H1 (cell line): ENCODE data around the gene GALNT17. TPM values are rescaled to one million over a fixed set of nuclear protein-coding genes. Genes with fewer than 3 reads are reported as not detected.

Experiments used
- CTCF ChIA-PET: fragments of 300-600 bp; sonication (Branson Sonifier 250); formaldehyde crosslinking; loops from one replicate; lab custom pipeline; 2021; ENCODE audit not compliant: partially characterized antibody; lab: Charles Lee
- POLR2A ChIA-PET: fragments of 300-600 bp; sonication (Branson Sonifier 250); formaldehyde crosslinking; loops from one replicate; lab custom pipeline; 2021; ENCODE audit warnings: inconsistent platforms; ENCODE audit not compliant: partially characterized antibody; lab: Charles Lee
- DNase-seq, 2 experiments: peaks; one replicate each; pipeline versions ENCODE4 v3.0.0 to v3.0.0-alpha.2; 2010 to 2022; ENCODE audit warnings: low spot score in 2 of 2, low read depth in 1 of 2, mixed read lengths in 1 of 2
- FAIRE-seq: peaks from 2 replicates; lab custom pipeline; 2011; peaks lifted over from hg19 to GRCh38; lab: Jason Lieb, UNC
- H2AFZ ChIP-seq: 2 replicates; pipeline ENCODE4 v1.8.1; 2012; ENCODE audit warnings: low read length, inconsistent platforms
- H2AK5ac ChIP-seq: 2 replicates; pipeline ENCODE4 v1.6.1; 2013; ENCODE audit warnings: low read depth, low read length
- H2BK120ac ChIP-seq: replicated peaks from 2 replicates; pipeline ENCODE3; 2013; ENCODE audit warnings: low read depth, low read length, inconsistent platforms
- H2BK12ac ChIP-seq: 2 replicates; pipeline ENCODE4 v1.6.1; 2013; ENCODE audit warnings: low read depth, low read length
- H2BK15ac ChIP-seq: 2 replicates; pipeline ENCODE4 v1.6.1; 2013; ENCODE audit warnings: low read length
- H2BK20ac ChIP-seq: 2 replicates; pipeline ENCODE4 v1.6.1; 2013; ENCODE audit warnings: low read length
- H2BK5ac ChIP-seq: 2 replicates; pipeline ENCODE4 v1.6.1; 2013; ENCODE audit warnings: low read depth, low read length
- H3K14ac ChIP-seq: 2 replicates; pipeline ENCODE4 v1.6.1; 2013; ENCODE audit warnings: inconsistent platforms; ENCODE audit not compliant: insufficient read length
- H3K18ac ChIP-seq: 2 replicates; pipeline ENCODE4 v1.6.1; 2013; ENCODE audit warnings: low read length; ENCODE audit errors: extremely low read depth
- H3K23ac ChIP-seq: 2 replicates; pipeline ENCODE4 v1.6.1; 2013; ENCODE audit warnings: inconsistent platforms; ENCODE audit not compliant: insufficient read length
- H3K23me2 ChIP-seq: 2 replicates; pipeline ENCODE4 v1.6.1; 2013; ENCODE audit warnings: low read depth, low read length
- H3K27ac ChIP-seq: 2 replicates; pipeline ENCODE4 v1.6.1; 2011; ENCODE audit warnings: low read depth, low read length, inconsistent platforms
- H3K27me3 ChIP-seq, 4 experiments: replicated peaks in 1 of 4; 1 replicate in 1 of 4; 2 replicates in 3 of 4; pipeline versions ENCODE4 v1.6.1 to v1.8.1; 2011 to 2013; ENCODE audit warnings: low read length in 3 of 4, mild to moderate bottlenecking in 3 of 4, inconsistent platforms in 2 of 4, mixed read lengths in 2 of 4, moderate library complexity in 1 of 4; ENCODE audit not compliant: control insufficient read depth in 3 of 4, insufficient read depth in 3 of 4; ENCODE audit errors: extremely low read depth in 1 of 4
- H3K36me3 ChIP-seq, 4 experiments: 2 replicates each; pipeline versions ENCODE4 v1.6.1 to v1.8.1; 2011 to 2013; ENCODE audit warnings: mild to moderate bottlenecking in 4 of 4, low read length in 3 of 4, moderate library complexity in 2 of 4, control low read depth in 1 of 4, inconsistent platforms in 1 of 4; ENCODE audit not compliant: insufficient read depth in 4 of 4, control insufficient read depth in 2 of 4
- H3K4ac ChIP-seq: replicated peaks from 2 replicates; pipeline ENCODE3; 2013; ENCODE audit warnings: low read length, low read depth, mixed read lengths, inconsistent platforms; ENCODE audit not compliant: insufficient read length
- H3K4me1 ChIP-seq, 4 experiments: replicated peaks in 1 of 4; 1 replicate in 1 of 4; 2 replicates in 3 of 4; pipeline versions ENCODE4 v1.6.1 to v1.8.1; 2011 to 2013; ENCODE audit warnings: low read length in 3 of 4, inconsistent platforms in 2 of 4, mixed read lengths in 1 of 4; ENCODE audit not compliant: insufficient read depth in 4 of 4, control insufficient read depth in 3 of 4
- H3K4me2 ChIP-seq, 2 experiments: 2 replicates each; pipeline versions ENCODE4 v1.6.1 to v1.8.1; 2011 to 2013; ENCODE audit warnings: low read depth in 2 of 2, low read length in 2 of 2, control low read depth in 1 of 2, inconsistent platforms in 1 of 2, mild to moderate bottlenecking in 1 of 2; ENCODE audit not compliant: insufficient read depth in 1 of 2
- H3K4me3 ChIP-seq, 4 experiments: fragments of 200-600, 300-600 bp in 1 of 4; sonication (generic), shearing (Covaris generic), sonication (Bioruptor Twin) in 1 of 4; 2 replicates each; pipeline versions ENCODE4 v1.5.1 to v1.8.1; 2011 to 2016; ENCODE audit warnings: low read length in 4 of 4, low read depth in 3 of 4, control low read depth in 2 of 4, inconsistent platforms in 2 of 4, mild to moderate bottlenecking in 2 of 4, mixed read lengths in 1 of 4, moderate library complexity in 1 of 4; ENCODE audit not compliant: insufficient read depth in 2 of 4; ENCODE audit errors: extremely low read depth in 1 of 4
- H3K56ac ChIP-seq: replicated peaks from 2 replicates; pipeline ENCODE3; 2013; ENCODE audit warnings: low read depth, mild to moderate bottlenecking, mixed read lengths, low read length, inconsistent platforms; ENCODE audit not compliant: insufficient read length
- H3K79me1 ChIP-seq: 2 replicates; pipeline ENCODE4 v1.6.1; 2013; ENCODE audit warnings: low read depth, low read length, control low read depth
- H3K79me2 ChIP-seq, 2 experiments: 2 replicates each; pipeline versions ENCODE4 v1.6.1 to v1.8.1; 2012 to 2013; ENCODE audit warnings: low read length in 2 of 2, mild to moderate bottlenecking in 2 of 2, inconsistent platforms in 1 of 2; ENCODE audit not compliant: insufficient read depth in 2 of 2, control insufficient read depth in 1 of 2
- H3K9ac ChIP-seq, 4 experiments: replicated peaks in 1 of 4; 1 replicate in 1 of 4; 2 replicates in 3 of 4; pipeline versions ENCODE4 v1.6.1 to v1.8.1; 2011 to 2013; ENCODE audit warnings: low read depth in 3 of 4, low read length in 3 of 4, control low read depth in 2 of 4, mild to moderate bottlenecking in 2 of 4, moderate library complexity in 2 of 4, inconsistent platforms in 1 of 4; ENCODE audit errors: extremely low read depth in 1 of 4
- H3K9me3 ChIP-seq, 2 experiments: 2 replicates each; pipeline versions ENCODE4 v1.6.1 to v1.8.1; 2012 to 2013; ENCODE audit warnings: mild to moderate bottlenecking in 2 of 2, moderate library complexity in 2 of 2, control low read depth in 1 of 2, inconsistent platforms in 1 of 2, low read depth in 1 of 2, low read length in 1 of 2, mixed read lengths in 1 of 2; ENCODE audit not compliant: insufficient read depth in 2 of 2
- H4K20me1 ChIP-seq, 2 experiments: replicated peaks in 1 of 2; 2 replicates each; pipeline versions ENCODE3 to v1.8.1; 2011 to 2013; ENCODE audit warnings: inconsistent platforms in 2 of 2, low read length in 2 of 2, mild to moderate bottlenecking in 1 of 2; ENCODE audit not compliant: insufficient read depth in 2 of 2, control insufficient read depth in 1 of 2
- H4K5ac ChIP-seq: 2 replicates; pipeline ENCODE4 v1.6.1; 2013; ENCODE audit warnings: low read length, low read depth, mixed read lengths, inconsistent platforms; ENCODE audit not compliant: insufficient read length
- H4K8ac ChIP-seq: 2 replicates; pipeline ENCODE4 v1.8.0; 2013; ENCODE audit warnings: mild to moderate bottlenecking, moderate library complexity, low read length, inconsistent platforms; ENCODE audit not compliant: insufficient read depth; ENCODE audit errors: extremely low read depth
- H4K91ac ChIP-seq: replicated peaks from 2 replicates; pipeline ENCODE3; 2013; ENCODE audit warnings: low read length, mixed read lengths, inconsistent platforms; ENCODE audit not compliant: insufficient read length
- CBX5 ChIP-seq: fragments of 300-800, 300-1000 bp; sonication (generic); IDR thresholded peaks from 2 replicates; pipeline ENCODE4 v1.7.1; 2016; ENCODE audit warnings: antibody characterized with exemption, low read length, low read depth
- CBX8 ChIP-seq: fragments of 300-800, 300-1000 bp; sonication (generic); IDR thresholded peaks from 2 replicates; pipeline ENCODE4 v1.7.1; 2016; ENCODE audit warnings: low read depth, low read length, borderline replicate concordance
- EP300 ChIP-seq, 2 experiments: IDR thresholded peaks; 1 replicate in 1 of 2; 2 replicates in 1 of 2; pipeline ENCODE4 v1.6.1; 2011 to 2012; ENCODE audit warnings: low read depth in 2 of 2, low read length in 2 of 2, mild to moderate bottlenecking in 2 of 2, borderline replicate concordance in 1 of 2, inconsistent platforms in 1 of 2, moderate library complexity in 1 of 2
- JUND ChIP-seq: IDR thresholded peaks from 2 replicates; pipeline ENCODE4 v1.6.1; 2011; ENCODE audit warnings: mild to moderate bottlenecking, improper control_type of control experiment, low read length
- KDM1A ChIP-seq: fragments of 200-600, 300-600 bp; sonication (generic); IDR thresholded peaks from 2 replicates; pipeline ENCODE4 v1.7.1; 2016; ENCODE audit warnings: mild to moderate bottlenecking, low read length, borderline replicate concordance
- NRF1 ChIP-seq: IDR thresholded peaks from 2 replicates; pipeline ENCODE4 v1.6.1; 2011; ENCODE audit warnings: mild to moderate bottlenecking, low read depth, low read length, improper control_type of control experiment
- RFX5 ChIP-seq: IDR thresholded peaks from 2 replicates; pipeline ENCODE4 v1.6.1; 2011; ENCODE audit warnings: low read depth, low read length, improper control_type of control experiment, borderline replicate concordance
- RXRA ChIP-seq: IDR thresholded peaks from 2 replicates; pipeline ENCODE4 v1.6.1; 2011; ENCODE audit warnings: low read depth, mild to moderate bottlenecking, low read length, moderate library complexity; ENCODE audit not compliant: insufficient read depth
- SAP30 ChIP-seq: fragments of 300-600 bp; sonication (generic); IDR thresholded peaks from 2 replicates; pipeline ENCODE4 v1.7.1; 2012; ENCODE audit warnings: low read length, moderate library complexity, mild to moderate bottlenecking, inconsistent platforms; ENCODE audit not compliant: insufficient read depth, insufficient replicate concordance
- SP1 ChIP-seq: IDR thresholded peaks from 2 replicates; pipeline ENCODE4 v1.6.1; 2011; ENCODE audit warnings: low read depth, low read length
- TAF1 ChIP-seq: IDR thresholded peaks from 2 replicates; pipeline ENCODE4 v1.6.1; 2011; ENCODE audit warnings: mild to moderate bottlenecking, low read depth, low read length
- TBP ChIP-seq: IDR thresholded peaks from 2 replicates; pipeline ENCODE4 v1.6.1; 2011; ENCODE audit warnings: low read depth, low read length, improper control_type of control experiment
- TCF12 ChIP-seq: IDR thresholded peaks from 2 replicates; pipeline ENCODE4 v1.6.1; 2011; ENCODE audit warnings: low read depth, mild to moderate bottlenecking, low read length
- TEAD4 ChIP-seq: IDR thresholded peaks from 2 replicates; pipeline ENCODE4 v1.6.1; 2012; ENCODE audit warnings: low read depth, low read length, inconsistent platforms, mixed read lengths
- ZNF274 ChIP-seq: IDR thresholded peaks from 2 replicates; pipeline ENCODE4 v1.7.0; 2012; ENCODE audit warnings: low read length, borderline replicate concordance; ENCODE audit errors: extremely low read depth
- WGBS, 2 experiments: shearing (Covaris generic) in 1 of 2; methylation state at CpG; one replicate each; pipeline versions ENCODE4 v1.1.6 to v1.1.7; 2013 to 2015; ENCODE audit warnings: low lambda C conversion rate in 2 of 2, mixed read lengths in 2 of 2, inconsistent platforms in 1 of 2, low coverage in 1 of 2, missing lambda C conversion rate in 1 of 2; ENCODE audit not compliant: insufficient replicate concordance in 2 of 2, insufficient coverage in 1 of 2, insufficient read length in 1 of 2; ENCODE audit errors: extremely low coverage in 1 of 2, missing lambda C conversion rate in 1 of 2; 5-methylcytosine and 5-hydroxymethylcytosine counted together
- polyA plus RNA-seq, 7 experiments: library from polyadenylated mRNA; depleted of rRNA in 3 of 7; stranded (reverse) in 5 of 7; unstranded in 2 of 7; fragments of >200 nt in 5 of 7; fragments of 200-250 nt in 2 of 7; gene quantifications; 1 replicate in 5 of 7; 2 replicates in 1 of 7; 4 replicates in 1 of 7; pipeline versions ENCODE4 v1.2.1 to v1.2.3, GENCODE V29; 2011 to 2013; ENCODE audit warnings: missing spikeins in 2 of 7, mixed read lengths in 2 of 7
- total RNA-seq: library from RNA; stranded (reverse); fragmentation: NEBNext Ultra II Directional; extraction: Animal tissue kit (Norgen Biotek cat#: 25700); gene quantifications from 2 replicates; pipeline ENCODE4 v1.2.1, GENCODE V29; 2021

Gene GALNT17
- total and polyA plus RNA-seq, 2 of the 8 experiments (the other 6 are each of a cell fraction or from before 2014, with no cell fraction given): 37.7 to 47.0 TPM

GRCh38 chr7:71691538-71691937 lies 559.6 kb downstream of the GALNT17 start:
- no peak overlapping the region for H4K91ac ChIP-seq
- H2BK20ac ChIP-seq: no peak overlapping the region
- no peak overlapping the region for H2AFZ ChIP-seq
- no peak overlapping the region for H2BK5ac ChIP-seq
- no peak overlapping the region for H3K9ac ChIP-seq
- no peaks in the 10 kb centered on the region for H3K27me3 ChIP-seq
- H3K4ac ChIP-seq: no peak overlapping the region
- no peaks in the 10 kb centered on the region for H3K79me1 ChIP-seq
- H4K5ac ChIP-seq: no peak overlapping the region
- no peak overlapping the region for H4K8ac ChIP-seq
- no peak overlapping the region for H3K23ac ChIP-seq
- no peaks in the 10 kb centered on the region; a peak in 2 of 8 replicates for H3K36me3 ChIP-seq
- POLR2A ChIA-PET: interaction anchor here (1.2 kb wide), 1 partner anchor 12 kb away, joined by 3 read pairs; no protein-coding TSS in a partner anchor
- no peak overlapping the region for H3K4me2 ChIP-seq
- CTCF ChIA-PET: interaction anchor here (0.6 to 0.7 kb wide), 2 partner anchors 9 to 420 kb away, joined by 3 read pairs; no protein-coding TSS in a partner anchor
- no peak for TF ChIP-seq TBP
- no peak for TF ChIP-seq CBX8
- TF ChIP-seq CBX5: no peak
- TF ChIP-seq RFX5: no peak
- TF ChIP-seq JUND: no peak
- no peak for TF ChIP-seq SP1
- no peak for TF ChIP-seq KDM1A
- no peak for TF ChIP-seq TEAD4
- no peak for TF ChIP-seq ZNF274
- TF ChIP-seq TCF12: no peak
- no peak for TF ChIP-seq EP300 (IDR thresholded peaks at IDR 0.05; ENCODE audit: borderline replicate concordance in 1 of 2, low read depth in 2 of 2, low read length in 2 of 2)
- no peak for TF ChIP-seq NRF1
- no peak for TF ChIP-seq TAF1
- no peak for TF ChIP-seq SAP30
- no peak for TF ChIP-seq RXRA
- H3K18ac ChIP-seq: no peak overlapping the region
- FAIRE-seq (no peak), DNase-seq (no peak)
- H3K9me3 ChIP-seq: no peaks in the 10 kb centered on the region
- H3K23me2 ChIP-seq: no peaks in the 10 kb centered on the region
- H4K20me1 ChIP-seq: no peaks in the 10 kb centered on the region
- H2AK5ac ChIP-seq: no peak overlapping the region
- no peak overlapping the region for H2BK120ac ChIP-seq
- no peaks in the 10 kb centered on the region for H3K79me2 ChIP-seq
- H3K4me1 ChIP-seq: no peaks in the 10 kb centered on the region
- H2BK15ac ChIP-seq: no peak overlapping the region
- no peak overlapping the region for H3K56ac ChIP-seq
- H3K27ac ChIP-seq: no peak overlapping the region
- no peak overlapping the region for H2BK12ac ChIP-seq
- no peak overlapping the region for H3K14ac ChIP-seq
- 83% methylated on average over 1 of the region's 1 CpG; no CpG with 5 or more reads in 1 of the 2 experiments for WGBS, 2 experiments
- no peak overlapping the region for H3K4me3 ChIP-seq
